GM21737 (cell line): Measurements from ENCODE around the gene RBM28.

Experiments used
- ATAC-seq: cut with Tn5 transposase; IDR thresholded peaks from one replicate; pipeline ENCODE4 v1.9.1; 2021; ENCODE audit warnings: mild to moderate bottlenecking, moderate library complexity; ENCODE audit not compliant: unreplicated experiment

The RBM28 gene

GRCh38 chr7:128264477-128264876 is 79.2 kb downstream of the RBM28 start:
- no peak for ATAC-seq

- ATAC-seq: no peak
These were observed 80.3 kb downstream of the RBM28 start for GRCh38 chr7:128263420-128263819.

- ATAC-seq: no peak
These were observed 81.3 kb downstream of the RBM28 start for GRCh38 chr7:128262273-128263028.

- ATAC-seq: no peak
These were observed 83.5 kb downstream of the RBM28 start for GRCh38 chr7:128260069-128260795.

GRCh38 chr7:128259131-128260061 is 84.3 kb downstream of the RBM28 start:
- ATAC-seq: no peak

- ATAC-seq: no peak
These were observed 86.2 kb downstream of the RBM28 start for GRCh38 chr7:128257458-128257857.

GRCh38 chr7:128255271-128255670 is 88.4 kb downstream of the RBM28 start:
- no peak for ATAC-seq

- no peak for ATAC-seq
These were observed 89.2 kb downstream of the RBM28 start for GRCh38 chr7:128254470-128254869.

- ATAC-seq: no peak
These were observed 90.0 kb downstream of the RBM28 start for GRCh38 chr7:128253701-128254100.

GRCh38 chr7:128251337-128251736 is 92.4 kb downstream of the RBM28 start:
- ATAC-seq: no peak
